ENCODE measurements around the gene MAP6. TPM values are rescaled to one million over a fixed set of nuclear protein-coding genes. Genes with fewer than 3 reads are reported as not detected.

MAP6 gene
- total and polyA plus RNA-seq, 9 of the 15 experiments (the other 6 are each of a cell fraction or from before 2014, with no cell fraction given) = not detected

GRCh38 chr11:75563978-75564552, 104.8 kb downstream of the MAP6 start (continued):
- TF ChIP-seq ZNF318 (IDR thresholded peaks at IDR 0.05; ENCODE audit: borderline replicate concordance in 1 of 2, low read depth in 1 of 2) (peak in 1 of 2 experiments; percentile 72; a peak in 1 of 4 replicates), ZNF408 (CRISPR knock-in tag; IDR thresholded peaks at IDR 0.05; ENCODE audit: low read depth) (no peak), MED1 (CRISPR knock-in tag; IDR thresholded peaks at IDR 0.05; ENCODE audit: borderline replicate concordance) (no peak), PCBP1 (IDR thresholded peaks at IDR 0.05; ENCODE audit: low read depth, low read length, poor library complexity, severe bottlenecking) (no peak), MAZ (CRISPR knock-in tag; conservative IDR thresholded peaks at IDR 0.05 in 1 of 2, IDR thresholded peaks at IDR 0.05 in 1 of 2) (peak in 1 of 2 experiments; percentile 57; a peak in 3 of 4 replicates), STAG1 (CRISPR knock-in tag; IDR thresholded peaks at IDR 0.05; ENCODE audit: borderline replicate concordance) (no peak), POLR2AphosphoS2 (IDR thresholded peaks at IDR 0.05; ENCODE audit: low read length) (no peak), ATF7 (IDR thresholded peaks at IDR 0.05) (peak; percentile 45; the same call in 1 of the 2 replicates), ZKSCAN1 (IDR thresholded peaks at IDR 0.05; ENCODE audit: low read depth, low read length) (no peak; the same call in 1 of the 2 replicates), ZNF124 (CRISPR knock-in tag; IDR thresholded peaks at IDR 0.05) (no peak), RBM22 (IDR thresholded peaks at IDR 0.05; ENCODE audit: low read depth, low read length, poor library complexity, severe bottlenecking) (no peak), GABPB2 (CRISPR knock-in tag; conservative IDR thresholded peaks at IDR 0.05) (no peak)
- TF ChIP-seq, protein P1, sequence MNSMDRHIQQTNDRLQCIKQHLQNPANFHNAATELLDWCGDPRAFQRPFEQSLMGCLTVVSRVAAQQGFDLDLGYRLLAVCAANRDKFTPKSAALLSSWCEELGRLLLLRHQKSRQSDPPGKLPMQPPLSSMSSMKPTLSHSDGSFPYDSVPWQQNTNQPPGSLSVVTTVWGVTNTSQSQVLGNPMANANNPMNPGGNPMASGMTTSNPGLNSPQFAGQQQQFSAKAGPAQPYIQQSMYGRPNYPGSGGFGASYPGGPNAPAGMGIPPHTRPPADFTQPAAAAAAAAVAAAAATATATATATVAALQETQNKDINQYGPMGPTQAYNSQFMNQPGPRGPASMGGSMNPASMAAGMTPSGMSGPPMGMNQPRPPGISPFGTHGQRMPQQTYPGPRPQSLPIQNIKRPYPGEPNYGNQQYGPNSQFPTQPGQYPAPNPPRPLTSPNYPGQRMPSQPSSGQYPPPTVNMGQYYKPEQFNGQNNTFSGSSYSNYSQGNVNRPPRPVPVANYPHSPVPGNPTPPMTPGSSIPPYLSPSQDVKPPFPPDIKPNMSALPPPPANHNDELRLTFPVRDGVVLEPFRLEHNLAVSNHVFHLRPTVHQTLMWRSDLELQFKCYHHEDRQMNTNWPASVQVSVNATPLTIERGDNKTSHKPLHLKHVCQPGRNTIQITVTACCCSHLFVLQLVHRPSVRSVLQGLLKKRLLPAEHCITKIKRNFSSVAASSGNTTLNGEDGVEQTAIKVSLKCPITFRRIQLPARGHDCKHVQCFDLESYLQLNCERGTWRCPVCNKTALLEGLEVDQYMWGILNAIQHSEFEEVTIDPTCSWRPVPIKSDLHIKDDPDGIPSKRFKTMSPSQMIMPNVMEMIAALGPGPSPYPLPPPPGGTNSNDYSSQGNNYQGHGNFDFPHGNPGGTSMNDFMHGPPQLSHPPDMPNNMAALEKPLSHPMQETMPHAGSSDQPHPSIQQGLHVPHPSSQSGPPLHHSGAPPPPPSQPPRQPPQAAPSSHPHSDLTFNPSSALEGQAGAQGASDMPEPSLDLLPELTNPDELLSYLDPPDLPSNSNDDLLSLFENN (IDR thresholded peaks at IDR 0.05; ENCODE audit: low read depth in 2 of 2, low read length in 2 of 2) = no peak
- TF ChIP-seq, protein P2, sequence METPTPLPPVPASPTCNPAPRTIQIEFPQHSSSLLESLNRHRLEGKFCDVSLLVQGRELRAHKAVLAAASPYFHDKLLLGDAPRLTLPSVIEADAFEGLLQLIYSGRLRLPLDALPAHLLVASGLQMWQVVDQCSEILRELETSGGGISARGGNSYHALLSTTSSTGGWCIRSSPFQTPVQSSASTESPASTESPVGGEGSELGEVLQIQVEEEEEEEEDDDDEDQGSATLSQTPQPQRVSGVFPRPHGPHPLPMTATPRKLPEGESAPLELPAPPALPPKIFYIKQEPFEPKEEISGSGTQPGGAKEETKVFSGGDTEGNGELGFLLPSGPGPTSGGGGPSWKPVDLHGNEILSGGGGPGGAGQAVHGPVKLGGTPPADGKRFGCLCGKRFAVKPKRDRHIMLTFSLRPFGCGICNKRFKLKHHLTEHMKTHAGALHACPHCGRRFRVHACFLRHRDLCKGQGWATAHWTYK (CRISPR knock-in tag; IDR thresholded peaks at IDR 0.05) = no peak

All from K562 (cell line).